HEK293 (cell line): ENCODE results near the gene HSPBAP1.

Source experiments
- CTCF ChIA-PET: fragments of 350-600 bp; formaldehyde crosslinking; extraction: SDS; loops from one replicate; lab custom pipeline; 2021; ENCODE audit warnings: antibody characterized with exemption; lab: Yijun Ruan, JAX
- POLR2A ChIA-PET: fragments of 300-600 bp; formaldehyde crosslinking; extraction: SDS; loops from one replicate; lab custom pipeline; 2020; ENCODE audit warnings: antibody characterized with exemption, inconsistent platforms; lab: Yijun Ruan, JAX
- H3K27ac ChIP-seq: fragments of 200-500 bp; sonication (Bioruptor generic); 2 replicates; pipeline ENCODE4 v1.5.1; 2014; ENCODE audit warnings: low read depth, low read length, control low read depth, inconsistent platforms; ENCODE audit errors: extremely low read depth
- H3K36me3 ChIP-seq, 2 experiments: fragments of 200-500 bp in 1 of 2; sonication (Bioruptor generic) in 1 of 2; 1 replicate in 1 of 2; 2 replicates in 1 of 2; pipeline ENCODE4 v1.5.1; 2014 to 2017; ENCODE audit warnings: inconsistent platforms in 2 of 2, low read length in 2 of 2; ENCODE audit not compliant: control insufficient read depth in 2 of 2, insufficient read depth in 1 of 2
- H3K4me1 ChIP-seq: fragments of 200-500 bp; sonication (Bioruptor generic); 2 replicates; pipeline ENCODE4 v1.5.1; 2014; ENCODE audit warnings: mild to moderate bottlenecking, low read length, inconsistent platforms; ENCODE audit not compliant: control insufficient read depth, insufficient read depth
- H3K4me3 ChIP-seq: 2 replicates; pipeline ENCODE4 v1.5.1; 2011; ENCODE audit warnings: low read depth, mild to moderate bottlenecking, control low read depth, low read length, moderate library complexity
- H3K9me3 ChIP-seq: fragments of 200-500 bp; sonication (Bioruptor generic); 2 replicates; pipeline ENCODE4 v1.5.1; 2014; ENCODE audit warnings: low read depth, low read length, inconsistent platforms; ENCODE audit not compliant: control insufficient read depth, insufficient read depth
- BCL11A ChIP-seq: fragments of 450-650 bp; formaldehyde crosslinking; IDR thresholded peaks from 2 replicates; pipeline ENCODE4 v1.5.1; 2016; ENCODE audit warnings: low read depth, missing biosample characterization, missing genetic modification characterization
- PRDM4 ChIP-seq: fragments of 450-650 bp; formaldehyde crosslinking; IDR thresholded peaks from 2 replicates; pipeline ENCODE4 v1.5.1; 2017; ENCODE audit warnings: missing biosample characterization, missing genetic modification characterization
- WT1 ChIP-seq: fragments of 450-650 bp; formaldehyde crosslinking; IDR thresholded peaks from 2 replicates; pipeline ENCODE4 v1.5.1; 2016; ENCODE audit warnings: missing biosample characterization, missing genetic modification characterization
- YY2 ChIP-seq: fragments of 450-650 bp; formaldehyde crosslinking; IDR thresholded peaks from 2 replicates; pipeline ENCODE4 v1.5.1; 2016; ENCODE audit warnings: missing biosample characterization, missing genetic modification characterization
- ZBTB44 ChIP-seq: fragments of 450-650 bp; IDR thresholded peaks from 2 replicates; pipeline ENCODE4 v1.5.1; 2018; ENCODE audit warnings: missing biosample characterization, mild to moderate bottlenecking, missing genetic modification characterization
- ZFP3 ChIP-seq: fragments of 450-650 bp; formaldehyde crosslinking; IDR thresholded peaks from 2 replicates; pipeline ENCODE4 v1.5.1; 2016; ENCODE audit warnings: low read depth, missing biosample characterization, missing genetic modification characterization
- ZIC2 ChIP-seq: fragments of 450-650 bp; formaldehyde crosslinking; IDR thresholded peaks from 2 replicates; pipeline ENCODE4 v1.5.1; 2016; ENCODE audit warnings: missing biosample characterization, missing genetic modification characterization
- ZNF354C ChIP-seq: fragments of 450-650 bp; formaldehyde crosslinking; IDR thresholded peaks from 2 replicates; pipeline ENCODE4 v1.5.1; 2016; ENCODE audit warnings: missing biosample characterization, missing genetic modification characterization, low read depth, borderline replicate concordance
- ZNF549 ChIP-seq: fragments of 450-650 bp; IDR thresholded peaks from 2 replicates; pipeline ENCODE4 v1.5.1; 2018; ENCODE audit warnings: missing biosample characterization, missing genetic modification characterization, mild to moderate bottlenecking, inconsistent platforms, moderate library complexity
- ZNF677 ChIP-seq: fragments of 450-650 bp; IDR thresholded peaks from 2 replicates; pipeline ENCODE4 v1.5.0; 2018; ENCODE audit warnings: missing biosample characterization, mild to moderate bottlenecking, missing genetic modification characterization, moderate library complexity
- ZNF701 ChIP-seq: fragments of 450-650 bp; formaldehyde crosslinking; IDR thresholded peaks from 2 replicates; pipeline ENCODE4 v1.5.1; 2016; ENCODE audit warnings: missing biosample characterization, missing genetic modification characterization
- ZNF76 ChIP-seq: fragments of 450-650 bp; formaldehyde crosslinking; IDR thresholded peaks from 2 replicates; pipeline ENCODE4; 2016; ENCODE audit warnings: low read depth, missing biosample characterization, missing genetic modification characterization, borderline replicate concordance
- ZSCAN5A ChIP-seq: fragments of 450-650 bp; formaldehyde crosslinking; IDR thresholded peaks from 2 replicates; pipeline ENCODE4 v1.5.1; 2016; ENCODE audit warnings: missing biosample characterization, missing genetic modification characterization
- TF ChIP-seq, protein P1 (sequence below): fragments of 450-650 bp; formaldehyde crosslinking; IDR thresholded peaks from 2 replicates; pipeline ENCODE4 v1.5.1; 2016; ENCODE audit warnings: missing biosample characterization, missing genetic modification characterization
- TF ChIP-seq, protein P2 (sequence below): fragments of 450-650 bp; IDR thresholded peaks from 2 replicates; pipeline ENCODE4 v1.5.1; 2018; ENCODE audit warnings: missing biosample characterization, missing genetic modification characterization
- TF ChIP-seq, protein P3 (sequence below): fragments of 450-650 bp; formaldehyde crosslinking; IDR thresholded peaks from 2 replicates; pipeline ENCODE4 v1.5.1; 2016; ENCODE audit warnings: missing biosample characterization, missing genetic modification characterization
- TF ChIP-seq, protein P4 (sequence below): fragments of 450-650 bp; formaldehyde crosslinking; IDR thresholded peaks from 2 replicates; pipeline ENCODE4 v1.5.1; 2016; ENCODE audit warnings: missing biosample characterization, missing genetic modification characterization, borderline replicate concordance

Gene HSPBAP1

DNA sequence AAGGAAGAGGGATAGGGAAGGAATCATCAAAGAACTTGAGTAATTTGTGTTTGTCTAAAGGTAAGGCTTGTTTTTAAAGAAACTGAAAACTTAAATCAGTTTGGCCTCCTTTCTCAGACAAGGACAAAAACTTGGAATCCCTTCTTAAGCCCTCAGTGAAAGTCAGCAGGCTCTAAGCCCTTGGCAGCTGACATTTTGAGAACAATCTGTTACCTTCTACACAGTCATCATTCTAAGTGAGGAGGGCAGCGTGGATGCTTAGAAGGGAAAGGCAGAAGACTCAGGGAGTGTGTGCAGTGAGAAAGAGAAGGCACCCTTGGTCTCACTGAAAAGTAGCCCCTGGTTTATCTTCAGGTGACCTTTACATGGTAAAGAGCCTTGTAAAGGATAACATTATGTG lies 10.8 kb downstream of the HSPBAP1 start (continued):
- TF ChIP-seq, protein P1, sequence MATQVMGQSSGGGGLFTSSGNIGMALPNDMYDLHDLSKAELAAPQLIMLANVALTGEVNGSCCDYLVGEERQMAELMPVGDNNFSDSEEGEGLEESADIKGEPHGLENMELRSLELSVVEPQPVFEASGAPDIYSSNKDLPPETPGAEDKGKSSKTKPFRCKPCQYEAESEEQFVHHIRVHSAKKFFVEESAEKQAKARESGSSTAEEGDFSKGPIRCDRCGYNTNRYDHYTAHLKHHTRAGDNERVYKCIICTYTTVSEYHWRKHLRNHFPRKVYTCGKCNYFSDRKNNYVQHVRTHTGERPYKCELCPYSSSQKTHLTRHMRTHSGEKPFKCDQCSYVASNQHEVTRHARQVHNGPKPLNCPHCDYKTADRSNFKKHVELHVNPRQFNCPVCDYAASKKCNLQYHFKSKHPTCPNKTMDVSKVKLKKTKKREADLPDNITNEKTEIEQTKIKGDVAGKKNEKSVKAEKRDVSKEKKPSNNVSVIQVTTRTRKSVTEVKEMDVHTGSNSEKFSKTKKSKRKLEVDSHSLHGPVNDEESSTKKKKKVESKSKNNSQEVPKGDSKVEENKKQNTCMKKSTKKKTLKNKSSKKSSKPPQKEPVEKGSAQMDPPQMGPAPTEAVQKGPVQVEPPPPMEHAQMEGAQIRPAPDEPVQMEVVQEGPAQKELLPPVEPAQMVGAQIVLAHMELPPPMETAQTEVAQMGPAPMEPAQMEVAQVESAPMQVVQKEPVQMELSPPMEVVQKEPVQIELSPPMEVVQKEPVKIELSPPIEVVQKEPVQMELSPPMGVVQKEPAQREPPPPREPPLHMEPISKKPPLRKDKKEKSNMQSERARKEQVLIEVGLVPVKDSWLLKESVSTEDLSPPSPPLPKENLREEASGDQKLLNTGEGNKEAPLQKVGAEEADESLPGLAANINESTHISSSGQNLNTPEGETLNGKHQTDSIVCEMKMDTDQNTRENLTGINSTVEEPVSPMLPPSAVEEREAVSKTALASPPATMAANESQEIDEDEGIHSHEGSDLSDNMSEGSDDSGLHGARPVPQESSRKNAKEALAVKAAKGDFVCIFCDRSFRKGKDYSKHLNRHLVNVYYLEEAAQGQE (tag by site-specific recombination) = no peak
- no peak for TF ChIP-seq ZNF76
- TF ChIP-seq WT1 (tag by site-specific recombination) = no peak
- TF ChIP-seq, protein P2, sequence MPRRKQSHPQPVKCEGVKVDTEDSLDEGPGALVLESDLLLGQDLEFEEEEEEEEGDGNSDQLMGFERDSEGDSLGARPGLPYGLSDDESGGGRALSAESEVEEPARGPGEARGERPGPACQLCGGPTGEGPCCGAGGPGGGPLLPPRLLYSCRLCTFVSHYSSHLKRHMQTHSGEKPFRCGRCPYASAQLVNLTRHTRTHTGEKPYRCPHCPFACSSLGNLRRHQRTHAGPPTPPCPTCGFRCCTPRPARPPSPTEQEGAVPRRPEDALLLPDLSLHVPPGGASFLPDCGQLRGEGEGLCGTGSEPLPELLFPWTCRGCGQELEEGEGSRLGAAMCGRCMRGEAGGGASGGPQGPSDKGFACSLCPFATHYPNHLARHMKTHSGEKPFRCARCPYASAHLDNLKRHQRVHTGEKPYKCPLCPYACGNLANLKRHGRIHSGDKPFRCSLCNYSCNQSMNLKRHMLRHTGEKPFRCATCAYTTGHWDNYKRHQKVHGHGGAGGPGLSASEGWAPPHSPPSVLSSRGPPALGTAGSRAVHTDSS (tag by site-specific recombination) = no peak

- POLR2A ChIA-PET = no interaction called here
- no peak overlapping the region for H3K27ac ChIP-seq
- H3K4me1 ChIP-seq = no peaks in the 10 kb centered on the region
- H3K36me3 ChIP-seq = peaks cover 0 to 5% of the 10 kb centered on the region in 2 experiments; a peak in 1 of 3 replicates
- H3K9me3 ChIP-seq = no peaks in the 10 kb centered on the region
- CTCF ChIA-PET = no interaction called here
- TF ChIP-seq ZIC2 (tag by site-specific recombination) (no peak), BCL11A (tag by site-specific recombination) (no peak), YY2 (no peak), ZFP3 (tag by site-specific recombination) (no peak), ZSCAN5A (tag by site-specific recombination) (no peak), ZBTB44 (tag by site-specific recombination) (no peak), PRDM4 (no peak), ZNF354C (tag by site-specific recombination) (no peak), ZNF677 (tag by site-specific recombination) (no peak), ZNF549 (tag by site-specific recombination) (no peak), ZNF701 (tag by site-specific recombination) (no peak)
- TF ChIP-seq, protein P3, sequence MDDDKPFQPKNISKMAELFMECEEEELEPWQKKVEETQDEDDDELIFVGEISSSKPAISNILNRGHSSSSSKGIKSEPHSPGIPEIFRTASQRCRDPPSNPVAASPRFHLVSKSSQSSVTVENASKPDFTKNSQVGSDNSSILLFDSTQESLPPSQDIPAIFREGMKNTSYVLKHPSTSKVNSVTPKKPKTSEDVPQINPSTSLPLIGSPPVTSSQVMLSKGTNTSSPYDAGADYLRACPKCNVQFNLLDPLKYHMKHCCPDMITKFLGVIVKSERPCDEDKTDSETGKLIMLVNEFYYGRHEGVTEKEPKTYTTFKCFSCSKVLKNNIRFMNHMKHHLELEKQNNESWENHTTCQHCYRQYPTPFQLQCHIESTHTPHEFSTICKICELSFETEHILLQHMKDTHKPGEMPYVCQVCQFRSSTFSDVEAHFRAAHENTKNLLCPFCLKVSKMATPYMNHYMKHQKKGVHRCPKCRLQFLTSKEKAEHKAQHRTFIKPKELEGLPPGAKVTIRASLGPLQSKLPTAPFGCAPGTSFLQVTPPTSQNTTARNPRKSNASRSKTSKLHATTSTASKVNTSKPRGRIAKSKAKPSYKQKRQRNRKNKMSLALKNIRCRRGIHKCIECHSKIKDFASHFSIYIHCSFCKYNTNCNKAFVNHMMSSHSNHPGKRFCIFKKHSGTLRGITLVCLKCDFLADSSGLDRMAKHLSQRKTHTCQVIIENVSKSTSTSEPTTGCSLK (tag by site-specific recombination) = no peak
- TF ChIP-seq, protein P4, sequence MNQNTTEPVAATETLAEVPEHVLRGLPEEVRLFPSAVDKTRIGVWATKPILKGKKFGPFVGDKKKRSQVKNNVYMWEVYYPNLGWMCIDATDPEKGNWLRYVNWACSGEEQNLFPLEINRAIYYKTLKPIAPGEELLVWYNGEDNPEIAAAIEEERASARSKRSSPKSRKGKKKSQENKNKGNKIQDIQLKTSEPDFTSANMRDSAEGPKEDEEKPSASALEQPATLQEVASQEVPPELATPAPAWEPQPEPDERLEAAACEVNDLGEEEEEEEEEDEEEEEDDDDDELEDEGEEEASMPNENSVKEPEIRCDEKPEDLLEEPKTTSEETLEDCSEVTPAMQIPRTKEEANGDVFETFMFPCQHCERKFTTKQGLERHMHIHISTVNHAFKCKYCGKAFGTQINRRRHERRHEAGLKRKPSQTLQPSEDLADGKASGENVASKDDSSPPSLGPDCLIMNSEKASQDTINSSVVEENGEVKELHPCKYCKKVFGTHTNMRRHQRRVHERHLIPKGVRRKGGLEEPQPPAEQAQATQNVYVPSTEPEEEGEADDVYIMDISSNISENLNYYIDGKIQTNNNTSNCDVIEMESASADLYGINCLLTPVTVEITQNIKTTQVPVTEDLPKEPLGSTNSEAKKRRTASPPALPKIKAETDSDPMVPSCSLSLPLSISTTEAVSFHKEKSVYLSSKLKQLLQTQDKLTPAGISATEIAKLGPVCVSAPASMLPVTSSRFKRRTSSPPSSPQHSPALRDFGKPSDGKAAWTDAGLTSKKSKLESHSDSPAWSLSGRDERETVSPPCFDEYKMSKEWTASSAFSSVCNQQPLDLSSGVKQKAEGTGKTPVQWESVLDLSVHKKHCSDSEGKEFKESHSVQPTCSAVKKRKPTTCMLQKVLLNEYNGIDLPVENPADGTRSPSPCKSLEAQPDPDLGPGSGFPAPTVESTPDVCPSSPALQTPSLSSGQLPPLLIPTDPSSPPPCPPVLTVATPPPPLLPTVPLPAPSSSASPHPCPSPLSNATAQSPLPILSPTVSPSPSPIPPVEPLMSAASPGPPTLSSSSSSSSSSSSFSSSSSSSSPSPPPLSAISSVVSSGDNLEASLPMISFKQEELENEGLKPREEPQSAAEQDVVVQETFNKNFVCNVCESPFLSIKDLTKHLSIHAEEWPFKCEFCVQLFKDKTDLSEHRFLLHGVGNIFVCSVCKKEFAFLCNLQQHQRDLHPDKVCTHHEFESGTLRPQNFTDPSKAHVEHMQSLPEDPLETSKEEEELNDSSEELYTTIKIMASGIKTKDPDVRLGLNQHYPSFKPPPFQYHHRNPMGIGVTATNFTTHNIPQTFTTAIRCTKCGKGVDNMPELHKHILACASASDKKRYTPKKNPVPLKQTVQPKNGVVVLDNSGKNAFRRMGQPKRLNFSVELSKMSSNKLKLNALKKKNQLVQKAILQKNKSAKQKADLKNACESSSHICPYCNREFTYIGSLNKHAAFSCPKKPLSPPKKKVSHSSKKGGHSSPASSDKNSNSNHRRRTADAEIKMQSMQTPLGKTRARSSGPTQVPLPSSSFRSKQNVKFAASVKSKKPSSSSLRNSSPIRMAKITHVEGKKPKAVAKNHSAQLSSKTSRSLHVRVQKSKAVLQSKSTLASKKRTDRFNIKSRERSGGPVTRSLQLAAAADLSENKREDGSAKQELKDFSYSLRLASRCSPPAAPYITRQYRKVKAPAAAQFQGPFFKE = no peak
- TF ChIP-seq, all 188 proteins: peak for 0
- no peak overlapping the region for H3K4me3 ChIP-seq
Measured at GRCh38 chr3:122777563-122777962, 16.1 kb downstream of the HSPBAP1 start.
